HFFc6 (cell line): ENCODE results near the gene CHRM1. TPM values are rescaled to one million over a fixed set of nuclear protein-coding genes. Genes with fewer than 3 reads are reported as not detected.

ENCODE experiments used
- DNase-seq: peaks from one replicate; pipeline ENCODE4 v3.0.0-alpha.2; 2018
- H3K27ac Mint-ChIP-seq: 2 replicates; pipeline ENCODE4 v1.8.0; 2020; ENCODE audit warnings: mild to moderate bottlenecking, mixed read lengths
- H3K27me3 Mint-ChIP-seq: 2 replicates; pipeline ENCODE4 v1.8.0; 2021; ENCODE audit warnings: mild to moderate bottlenecking, moderate library complexity, mixed read lengths; ENCODE audit not compliant: insufficient read depth
- H3K36me3 Mint-ChIP-seq: 2 replicates; pipeline ENCODE4 v1.8.0; 2021; ENCODE audit warnings: low read depth, mixed read lengths
- H3K4me1 Mint-ChIP-seq: 2 replicates; pipeline ENCODE4 v1.8.0; 2020; ENCODE audit warnings: low read depth, mixed read lengths
- H3K4me3 Mint-ChIP-seq: 2 replicates; pipeline ENCODE4 v1.8.0; 2020; ENCODE audit warnings: mild to moderate bottlenecking, moderate library complexity, mixed read lengths
- H3K9me3 Mint-ChIP-seq: 2 replicates; pipeline ENCODE4 v1.8.0; 2020; ENCODE audit warnings: mild to moderate bottlenecking, mixed read lengths
- total RNA-seq, 6 experiments: library from RNA; stranded (reverse); fragmentation: NEBNext Ultra II Directional; extraction: Animal tissue kit (Norgen Biotek cat#: 25700); gene quantifications; 2 replicates in 1 of 6; 3 replicates in 5 of 6; pipeline ENCODE4 v1.2.3, GENCODE V29; 2021
- TF ChIP-seq, protein P1 (sequence below): fragments of 200-600 bp; sonication (generic); IDR thresholded peaks from 2 replicates; pipeline ENCODE4 v1.5.0; 2021; ENCODE audit warnings: antibody characterized with exemption, mild to moderate bottlenecking

CHRM1 gene
- total RNA-seq, 6 experiments from 2014 or later: not detected

DNA sequence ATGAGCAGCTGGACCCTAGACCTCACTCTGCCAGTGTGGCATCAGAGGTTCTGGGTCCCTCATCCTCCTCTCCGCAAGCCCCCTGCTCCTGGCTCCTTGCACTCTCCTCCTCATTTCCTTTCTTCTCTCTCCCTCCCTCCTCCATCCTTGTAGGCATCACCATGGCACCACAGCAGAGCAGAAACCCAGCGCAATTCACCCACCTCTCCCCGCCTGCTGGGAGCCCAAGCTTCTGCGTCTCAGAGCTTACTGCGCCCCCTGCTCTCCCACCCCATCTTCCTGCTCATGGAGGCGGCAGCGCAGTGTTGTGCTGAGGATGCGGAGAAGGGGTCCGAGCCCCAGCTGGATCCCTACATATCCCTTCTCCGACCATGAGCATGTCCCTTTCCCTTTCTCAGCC, 1.7 kb downstream of the CHRM1 start:
- Mint-ChIP-seq H3K9me3 (no peaks in the 10 kb centered on the region), H3K4me1 (0 out of 2 replicates have a peak, but pooled peaks cover 6% of the 10 kb centered on the region), H3K27me3 (peaks cover 55% of the 10 kb centered on the region), H3K36me3 (no peaks in the 10 kb centered on the region), H3K27ac (no peak overlapping the region), H3K4me3 (no peak overlapping the region)
- DNase-seq: no peak
- TF ChIP-seq, protein P1, sequence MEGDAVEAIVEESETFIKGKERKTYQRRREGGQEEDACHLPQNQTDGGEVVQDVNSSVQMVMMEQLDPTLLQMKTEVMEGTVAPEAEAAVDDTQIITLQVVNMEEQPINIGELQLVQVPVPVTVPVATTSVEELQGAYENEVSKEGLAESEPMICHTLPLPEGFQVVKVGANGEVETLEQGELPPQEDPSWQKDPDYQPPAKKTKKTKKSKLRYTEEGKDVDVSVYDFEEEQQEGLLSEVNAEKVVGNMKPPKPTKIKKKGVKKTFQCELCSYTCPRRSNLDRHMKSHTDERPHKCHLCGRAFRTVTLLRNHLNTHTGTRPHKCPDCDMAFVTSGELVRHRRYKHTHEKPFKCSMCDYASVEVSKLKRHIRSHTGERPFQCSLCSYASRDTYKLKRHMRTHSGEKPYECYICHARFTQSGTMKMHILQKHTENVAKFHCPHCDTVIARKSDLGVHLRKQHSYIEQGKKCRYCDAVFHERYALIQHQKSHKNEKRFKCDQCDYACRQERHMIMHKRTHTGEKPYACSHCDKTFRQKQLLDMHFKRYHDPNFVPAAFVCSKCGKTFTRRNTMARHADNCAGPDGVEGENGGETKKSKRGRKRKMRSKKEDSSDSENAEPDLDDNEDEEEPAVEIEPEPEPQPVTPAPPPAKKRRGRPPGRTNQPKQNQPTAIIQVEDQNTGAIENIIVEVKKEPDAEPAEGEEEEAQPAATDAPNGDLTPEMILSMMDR: no peak

DNA sequence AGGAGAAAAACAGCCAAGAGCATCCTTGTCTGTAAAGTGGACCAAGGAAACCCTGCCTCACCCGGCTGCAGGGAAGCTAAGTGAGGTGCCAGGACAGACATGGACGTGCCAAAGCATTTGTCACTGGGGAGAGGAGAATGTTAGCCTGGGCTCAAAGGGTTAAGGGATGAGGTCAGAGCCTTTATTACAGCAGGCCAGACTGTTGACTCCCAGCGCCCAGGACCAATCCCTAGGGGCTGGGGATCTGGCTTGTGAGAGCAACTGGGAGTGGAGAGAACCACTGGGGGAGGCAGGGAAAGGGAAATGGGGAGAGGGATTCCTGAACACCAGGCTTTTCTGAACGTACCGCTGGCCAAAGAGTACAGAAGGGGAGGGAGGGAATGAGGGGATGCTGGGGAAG, 2.6 kb downstream of the CHRM1 start:
- Mint-ChIP-seq H3K27me3 (peaks cover 50% of the 10 kb centered on the region), H3K36me3 (no peaks in the 10 kb centered on the region), H3K4me1 (0 out of 2 replicates have a peak, but pooled peaks cover 6% of the 10 kb centered on the region), H3K27ac (no peak overlapping the region), H3K4me3 (no peak overlapping the region), H3K9me3 (no peaks in the 10 kb centered on the region)
- TF ChIP-seq, protein P1: no peak
- no peak for DNase-seq

DNA sequence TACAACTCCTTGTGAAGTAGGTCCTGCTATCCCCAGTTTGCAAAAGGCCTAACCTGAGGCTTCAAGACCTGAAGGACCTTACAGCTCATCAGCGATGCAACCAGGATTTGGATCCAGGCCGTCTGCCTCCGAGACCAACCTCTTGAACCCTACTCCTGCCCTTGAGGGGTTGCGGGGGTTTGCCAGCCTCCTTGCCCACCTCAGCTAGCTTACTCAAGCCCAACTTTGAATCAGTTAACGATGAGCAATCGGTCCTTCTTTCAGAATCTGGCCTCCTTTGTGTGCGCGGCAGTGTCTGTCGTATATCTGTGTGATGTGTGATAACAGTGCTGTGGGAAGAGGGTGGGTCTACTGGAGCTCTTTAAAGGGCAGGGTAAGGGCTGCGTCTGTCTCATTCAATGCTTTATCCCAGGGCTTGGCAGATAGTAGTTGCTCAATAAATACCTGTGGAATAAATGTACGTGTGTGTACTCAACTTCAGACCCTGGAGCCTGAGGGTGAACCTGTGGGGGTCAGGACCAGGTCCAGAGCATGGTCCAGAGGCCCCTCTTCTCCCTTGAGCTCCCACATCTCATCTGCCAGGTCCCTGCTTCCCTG, 3.2 kb downstream of the CHRM1 start:
- DNase-seq: no peak
- Mint-ChIP-seq H3K36me3 (no peaks in the 10 kb centered on the region), H3K9me3 (no peaks in the 10 kb centered on the region), H3K27ac (no peak overlapping the region), H3K4me3 (no peak overlapping the region), H3K4me1 (0 out of 2 replicates have a peak, but pooled peaks cover 6% of the 10 kb centered on the region), H3K27me3 (peaks cover 45% of the 10 kb centered on the region)
- TF ChIP-seq, protein P1: no peak

DNA sequence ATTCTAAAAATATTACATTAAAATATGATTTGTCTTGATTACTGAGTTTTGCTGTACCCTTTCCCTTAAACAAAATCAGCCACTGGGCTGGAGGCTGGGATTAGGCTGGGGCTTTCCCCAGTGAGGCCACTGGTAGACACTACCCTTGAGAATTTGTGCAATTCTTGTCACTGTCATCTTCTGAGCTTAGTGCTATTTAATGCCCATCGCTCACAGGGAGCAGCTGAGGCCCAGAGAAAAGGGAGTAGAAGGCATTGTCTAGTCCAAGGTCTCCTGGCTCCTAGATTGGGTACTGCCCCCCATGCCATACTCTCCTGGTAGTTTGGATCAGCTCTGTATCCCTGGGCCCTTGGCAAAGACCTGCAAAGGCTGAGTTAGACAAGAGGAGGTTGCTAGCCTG, 6.7 kb downstream of the CHRM1 start:
- no peaks in the 10 kb centered on the region for H3K9me3 Mint-ChIP-seq
- DNase-seq: no peak
- H3K4me3 Mint-ChIP-seq: no peak overlapping the region
- H3K36me3 Mint-ChIP-seq: no peaks in the 10 kb centered on the region
- no peaks in the 10 kb centered on the region; the same call in 1 of the 2 replicates for H3K4me1 Mint-ChIP-seq
- H3K27ac Mint-ChIP-seq: no peak overlapping the region
- TF ChIP-seq, protein P1: no peak
- peaks cover 33% of the 10 kb centered on the region for H3K27me3 Mint-ChIP-seq

DNA sequence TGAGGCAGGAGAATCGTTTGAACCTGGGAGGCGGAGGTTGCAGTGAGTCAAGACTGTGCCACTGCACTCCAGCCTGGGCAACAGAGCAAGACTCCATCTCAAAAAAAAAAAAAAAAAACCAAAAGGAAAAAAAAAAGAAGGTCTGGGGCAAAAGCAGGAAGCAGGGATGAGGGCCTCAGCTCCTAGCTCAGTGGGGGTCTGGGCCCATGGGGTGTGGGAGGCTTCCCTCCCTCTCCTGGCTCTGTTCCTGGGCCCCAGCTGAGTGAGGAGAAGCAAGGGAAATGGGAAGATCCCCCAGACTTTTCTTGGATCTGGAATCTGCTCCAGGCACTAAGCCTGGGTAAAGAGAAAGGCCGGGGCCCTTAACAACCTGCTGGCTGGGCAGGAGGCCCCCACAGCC, 8.9 kb downstream of the CHRM1 start:
- TF ChIP-seq, protein P1: no peak
- no peak overlapping the region for H3K4me3 Mint-ChIP-seq
- no peaks in the 10 kb centered on the region for H3K36me3 Mint-ChIP-seq
- H3K9me3 Mint-ChIP-seq: no peaks in the 10 kb centered on the region
- no peaks in the 10 kb centered on the region; the same call in 1 of the 2 replicates for H3K4me1 Mint-ChIP-seq
- H3K27me3 Mint-ChIP-seq: peaks cover 22% of the 10 kb centered on the region
- DNase-seq: no peak
- no peak overlapping the region for H3K27ac Mint-ChIP-seq
